Measurements from ENCODE around the gene KAZN.

- TF ChIP-seq, protein P1, sequence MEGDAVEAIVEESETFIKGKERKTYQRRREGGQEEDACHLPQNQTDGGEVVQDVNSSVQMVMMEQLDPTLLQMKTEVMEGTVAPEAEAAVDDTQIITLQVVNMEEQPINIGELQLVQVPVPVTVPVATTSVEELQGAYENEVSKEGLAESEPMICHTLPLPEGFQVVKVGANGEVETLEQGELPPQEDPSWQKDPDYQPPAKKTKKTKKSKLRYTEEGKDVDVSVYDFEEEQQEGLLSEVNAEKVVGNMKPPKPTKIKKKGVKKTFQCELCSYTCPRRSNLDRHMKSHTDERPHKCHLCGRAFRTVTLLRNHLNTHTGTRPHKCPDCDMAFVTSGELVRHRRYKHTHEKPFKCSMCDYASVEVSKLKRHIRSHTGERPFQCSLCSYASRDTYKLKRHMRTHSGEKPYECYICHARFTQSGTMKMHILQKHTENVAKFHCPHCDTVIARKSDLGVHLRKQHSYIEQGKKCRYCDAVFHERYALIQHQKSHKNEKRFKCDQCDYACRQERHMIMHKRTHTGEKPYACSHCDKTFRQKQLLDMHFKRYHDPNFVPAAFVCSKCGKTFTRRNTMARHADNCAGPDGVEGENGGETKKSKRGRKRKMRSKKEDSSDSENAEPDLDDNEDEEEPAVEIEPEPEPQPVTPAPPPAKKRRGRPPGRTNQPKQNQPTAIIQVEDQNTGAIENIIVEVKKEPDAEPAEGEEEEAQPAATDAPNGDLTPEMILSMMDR (IDR thresholded peaks at IDR 0.05; ENCODE audit: low read depth, low read length, poor library complexity, severe bottlenecking) = no peak
- no peak for TF ChIP-seq EZH2phosphoT487 (IDR thresholded peaks at IDR 0.05; ENCODE audit: borderline replicate concordance, low read length)
These were observed 311.5 kb downstream of the KAZN start for GRCh38 chr1:14909920-14910460.
